ENCODE results near the gene TP53RK. TPM values are rescaled to one million over a fixed set of nuclear protein-coding genes. Genes with fewer than 3 reads are reported as not detected.

The TP53RK gene
- total RNA-seq, 1 experiment from 2014 or later = 21.5 TPM

DNA sequence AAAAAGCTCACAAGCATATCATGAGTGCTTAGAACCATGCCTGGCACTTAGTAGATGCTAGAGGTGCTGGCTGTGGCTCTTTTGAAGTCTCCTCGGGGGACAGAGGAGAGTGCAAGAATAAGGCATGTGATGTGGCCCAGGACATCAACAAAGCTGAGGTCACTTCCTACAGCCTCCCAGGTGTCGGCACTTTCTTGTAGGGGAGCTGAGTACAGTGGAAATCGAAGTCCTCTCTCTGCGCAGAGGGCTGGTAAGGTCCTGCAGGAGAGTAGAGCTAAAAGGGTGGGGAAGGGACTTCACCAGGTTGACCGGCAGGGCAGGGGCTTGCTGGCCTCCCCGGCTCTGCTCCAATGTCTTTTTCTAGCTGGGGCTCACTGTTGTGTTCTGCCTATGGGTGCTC lies 49.2 kb downstream of the TP53RK start:
- Mint-ChIP-seq H3K4me3 (no peak overlapping the region), H3K27me3 (ENCODE audit: low read depth) (peaks cover 2% of the 10 kb centered on the region; the same call in 1 of the 2 replicates), H3K4me1 (peaks cover 37 to 42% of the 10 kb centered on the region in 2 experiments), H3K36me3 (ENCODE audit: insufficient read depth in 1 of 3, low read depth in 3 of 3) (peaks cover 0 to 8% (median 1%) of the 10 kb centered on the region in 3 experiments; a peak in 3 of 7 replicates), H3K27ac (peak overlapping the region in 2 of 3 experiments; percentile 39 to 62; a peak in 2 of 7 replicates), H3K9me3 (no peaks in the 10 kb centered on the region; a peak in 1 of 5 replicates)
- Histone ChIP-seq H3K79me1 (ENCODE audit: insufficient read depth, low read depth, low read length, poor library complexity, severe bottlenecking) (no peaks in the 10 kb centered on the region), H4K91ac (ENCODE audit: insufficient read length, low read depth, low read length) (no peak overlapping the region), H3K23ac (ENCODE audit: insufficient read length, low read depth, low read length) (no peak overlapping the region), H3K23me2 (ENCODE audit: insufficient read length, low read depth, low read length, poor library complexity, severe bottlenecking) (no peaks in the 10 kb centered on the region), H2AFZ (ENCODE audit: low read length) (no peak overlapping the region), H3K18ac (ENCODE audit: insufficient read length, low read depth, low read length) (no peak overlapping the region), H3K9ac (ENCODE audit: extremely low read depth, insufficient read length, low read length) (no peak overlapping the region), H2BK15ac (ENCODE audit: low read depth, low read length) (no peak overlapping the region), H2BK120ac (ENCODE audit: low read depth, low read length, poor library complexity, severe bottlenecking) (no peak overlapping the region), H3K14ac (ENCODE audit: insufficient read depth, low read length) (no peak overlapping the region), H4K5ac (ENCODE audit: insufficient read length, low read depth, low read length) (no peak overlapping the region), H3K4me1 (ENCODE audit: insufficient read depth, low read length) (no peaks in the 10 kb centered on the region), H3K27ac (ENCODE audit: insufficient read length, low read depth, low read length) (no peak overlapping the region), H3K4ac (ENCODE audit: low read depth, low read length) (no peak overlapping the region), H4K8ac (replicated peaks; ENCODE audit: insufficient read length, low read depth, low read length) (no peak overlapping the region), H3K27me3 (ENCODE audit: insufficient read depth, low read length) (no peaks in the 10 kb centered on the region), H3K9me3 (ENCODE audit: control insufficient read depth, low read depth, low read length) (no peaks in the 10 kb centered on the region), H3K4me2 (ENCODE audit: insufficient read depth, insufficient read length, low read length) (no peak overlapping the region), H3K56ac (ENCODE audit: insufficient read length, low read depth, low read length) (no peak overlapping the region), H3T11ph (ENCODE audit: low read length) (no peak overlapping the region), H2BK12ac (ENCODE audit: insufficient read length, low read depth, low read length) (no peak overlapping the region), H4K20me1 (ENCODE audit: control insufficient read depth, insufficient read depth, insufficient read length) (peaks cover 3% of the 10 kb centered on the region), H3K79me2 (ENCODE audit: insufficient read depth, low read length) (no peaks in the 10 kb centered on the region), H2BK5ac (ENCODE audit: insufficient read length, low read length) (no peak overlapping the region), H2AK5ac (ENCODE audit: insufficient read length, low read length) (no peak overlapping the region), H2BK20ac (ENCODE audit: low read depth, low read length, poor library complexity, severe bottlenecking) (no peak overlapping the region)
- no CpG with 5 or more reads among the region's 6 CpGs for WGBS (ENCODE audit: extremely low coverage, insufficient read length, low lambda C conversion rate)
- DNase-seq = no peak
- TF ChIP-seq, protein P1, sequence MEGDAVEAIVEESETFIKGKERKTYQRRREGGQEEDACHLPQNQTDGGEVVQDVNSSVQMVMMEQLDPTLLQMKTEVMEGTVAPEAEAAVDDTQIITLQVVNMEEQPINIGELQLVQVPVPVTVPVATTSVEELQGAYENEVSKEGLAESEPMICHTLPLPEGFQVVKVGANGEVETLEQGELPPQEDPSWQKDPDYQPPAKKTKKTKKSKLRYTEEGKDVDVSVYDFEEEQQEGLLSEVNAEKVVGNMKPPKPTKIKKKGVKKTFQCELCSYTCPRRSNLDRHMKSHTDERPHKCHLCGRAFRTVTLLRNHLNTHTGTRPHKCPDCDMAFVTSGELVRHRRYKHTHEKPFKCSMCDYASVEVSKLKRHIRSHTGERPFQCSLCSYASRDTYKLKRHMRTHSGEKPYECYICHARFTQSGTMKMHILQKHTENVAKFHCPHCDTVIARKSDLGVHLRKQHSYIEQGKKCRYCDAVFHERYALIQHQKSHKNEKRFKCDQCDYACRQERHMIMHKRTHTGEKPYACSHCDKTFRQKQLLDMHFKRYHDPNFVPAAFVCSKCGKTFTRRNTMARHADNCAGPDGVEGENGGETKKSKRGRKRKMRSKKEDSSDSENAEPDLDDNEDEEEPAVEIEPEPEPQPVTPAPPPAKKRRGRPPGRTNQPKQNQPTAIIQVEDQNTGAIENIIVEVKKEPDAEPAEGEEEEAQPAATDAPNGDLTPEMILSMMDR (conservative IDR thresholded peaks at IDR 0.05) = no peak
